WTC11 (cell line): ENCODE data around the gene TSPAN9.

ENCODE experiments used
- CBFB ChIP-seq: sonication (generic); formaldehyde crosslinking; IDR thresholded peaks from 2 replicates; pipeline ENCODE4 v1.8.1; 2022; ENCODE audit warnings: mild to moderate bottlenecking, low read depth, missing genetic modification reagents
- ESRRA ChIP-seq: sonication (generic); formaldehyde crosslinking; IDR thresholded peaks from 2 replicates; pipeline ENCODE4 v1.8.1; 2022; ENCODE audit warnings: mild to moderate bottlenecking, missing genetic modification reagents, borderline replicate concordance
- FOXP1 ChIP-seq: sonication (generic); formaldehyde crosslinking; IDR thresholded peaks from 2 replicates; pipeline ENCODE4 v1.8.0; 2022; ENCODE audit warnings: missing genetic modification reagents, mild to moderate bottlenecking, moderate library complexity, borderline replicate concordance
- NFE2L1 ChIP-seq: sonication (generic); formaldehyde crosslinking; IDR thresholded peaks from 2 replicates; pipeline ENCODE4 v1.8.1; 2023; ENCODE audit warnings: missing genetic modification reagents
- NR2C2 ChIP-seq: sonication (generic); formaldehyde crosslinking; IDR thresholded peaks from 2 replicates; pipeline ENCODE4 v1.8.0; 2022; ENCODE audit warnings: mild to moderate bottlenecking, missing genetic modification reagents
- NR3C1 ChIP-seq: sonication (generic); formaldehyde crosslinking; conservative IDR thresholded peaks from 2 replicates; pipeline ENCODE4 v1.8.1; 2023; ENCODE audit warnings: low read depth, mild to moderate bottlenecking, missing genetic modification reagents
- RORB ChIP-seq: fragments of 250-450 bp; sonication (Bioruptor Pico); IDR thresholded peaks from 2 replicates; pipeline ENCODE4 v1.9.0; 2021; ENCODE audit warnings: mild to moderate bottlenecking
- TEAD1 ChIP-seq: sonication (generic); formaldehyde crosslinking; IDR thresholded peaks from 2 replicates; pipeline ENCODE4 v1.8.0; 2022; ENCODE audit warnings: mild to moderate bottlenecking, missing genetic modification reagents
- TEAD4 ChIP-seq: sonication (generic); formaldehyde crosslinking; IDR thresholded peaks from 2 replicates; pipeline ENCODE4 v1.8.0; 2022; ENCODE audit warnings: mild to moderate bottlenecking, missing genetic modification reagents
- ZNF416 ChIP-seq: fragments of 250-450 bp; sonication (Bioruptor Pico); IDR thresholded peaks from 2 replicates; pipeline ENCODE4 v1.9.0; 2021; ENCODE audit warnings: mild to moderate bottlenecking, inconsistent platforms
- TF ChIP-seq, protein P1 (sequence below): fragments of 200-600 bp; IDR thresholded peaks from 2 replicates; pipeline ENCODE4 v1.8.0; 2022; ENCODE audit warnings: antibody characterized with exemption
- TF ChIP-seq, protein P2 (sequence below): sonication (generic); formaldehyde crosslinking; IDR thresholded peaks from 2 replicates; pipeline ENCODE4 v1.8.1; 2023; ENCODE audit warnings: mild to moderate bottlenecking, missing genetic modification reagents, moderate library complexity
- TF ChIP-seq, protein P3 (sequence below): sonication (generic); formaldehyde crosslinking; IDR thresholded peaks from 2 replicates; pipeline ENCODE4 v1.8.1; 2023; ENCODE audit warnings: mild to moderate bottlenecking, missing genetic modification reagents

DNA sequence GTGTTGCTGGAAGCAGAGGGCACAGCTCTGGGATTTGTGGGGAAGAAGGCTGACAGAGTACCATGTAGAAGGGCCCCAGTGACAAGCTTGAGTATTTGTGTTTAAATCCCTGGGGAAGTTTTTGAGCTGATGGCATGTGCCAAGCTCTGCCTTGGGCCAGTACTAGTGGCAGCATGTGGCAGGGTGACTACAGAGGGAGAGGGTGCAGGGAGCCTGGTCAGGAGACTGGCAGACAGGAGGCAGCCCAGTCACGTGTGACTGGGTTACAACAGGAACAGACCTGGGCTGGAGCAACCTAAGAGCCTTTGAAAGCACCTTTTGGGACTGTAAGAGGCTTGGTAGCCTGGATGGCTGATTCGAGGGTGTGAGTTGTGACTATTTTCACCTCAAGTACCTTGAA is 112.1 kb downstream of the TSPAN9 start:
- TF ChIP-seq NR2C2 (CRISPR knock-in tag) (no peak), ZNF416 (CRISPR knock-in tag) (no peak), NR3C1 (no peak), RORB (CRISPR knock-in tag) (no peak), FOXP1 (CRISPR knock-in tag) (no peak), TEAD4 (CRISPR knock-in tag) (no peak), NFE2L1 (no peak), TEAD1 (no peak), ESRRA (CRISPR knock-in tag) (no peak), CBFB (CRISPR knock-in tag) (no peak)
- TF ChIP-seq, protein P1, sequence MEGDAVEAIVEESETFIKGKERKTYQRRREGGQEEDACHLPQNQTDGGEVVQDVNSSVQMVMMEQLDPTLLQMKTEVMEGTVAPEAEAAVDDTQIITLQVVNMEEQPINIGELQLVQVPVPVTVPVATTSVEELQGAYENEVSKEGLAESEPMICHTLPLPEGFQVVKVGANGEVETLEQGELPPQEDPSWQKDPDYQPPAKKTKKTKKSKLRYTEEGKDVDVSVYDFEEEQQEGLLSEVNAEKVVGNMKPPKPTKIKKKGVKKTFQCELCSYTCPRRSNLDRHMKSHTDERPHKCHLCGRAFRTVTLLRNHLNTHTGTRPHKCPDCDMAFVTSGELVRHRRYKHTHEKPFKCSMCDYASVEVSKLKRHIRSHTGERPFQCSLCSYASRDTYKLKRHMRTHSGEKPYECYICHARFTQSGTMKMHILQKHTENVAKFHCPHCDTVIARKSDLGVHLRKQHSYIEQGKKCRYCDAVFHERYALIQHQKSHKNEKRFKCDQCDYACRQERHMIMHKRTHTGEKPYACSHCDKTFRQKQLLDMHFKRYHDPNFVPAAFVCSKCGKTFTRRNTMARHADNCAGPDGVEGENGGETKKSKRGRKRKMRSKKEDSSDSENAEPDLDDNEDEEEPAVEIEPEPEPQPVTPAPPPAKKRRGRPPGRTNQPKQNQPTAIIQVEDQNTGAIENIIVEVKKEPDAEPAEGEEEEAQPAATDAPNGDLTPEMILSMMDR = no peak
- TF ChIP-seq, protein P2, sequence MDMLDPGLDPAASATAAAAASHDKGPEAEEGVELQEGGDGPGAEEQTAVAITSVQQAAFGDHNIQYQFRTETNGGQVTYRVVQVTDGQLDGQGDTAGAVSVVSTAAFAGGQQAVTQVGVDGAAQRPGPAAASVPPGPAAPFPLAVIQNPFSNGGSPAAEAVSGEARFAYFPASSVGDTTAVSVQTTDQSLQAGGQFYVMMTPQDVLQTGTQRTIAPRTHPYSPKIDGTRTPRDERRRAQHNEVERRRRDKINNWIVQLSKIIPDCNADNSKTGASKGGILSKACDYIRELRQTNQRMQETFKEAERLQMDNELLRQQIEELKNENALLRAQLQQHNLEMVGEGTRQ (CRISPR knock-in tag) = no peak
- TF ChIP-seq, protein P3, sequence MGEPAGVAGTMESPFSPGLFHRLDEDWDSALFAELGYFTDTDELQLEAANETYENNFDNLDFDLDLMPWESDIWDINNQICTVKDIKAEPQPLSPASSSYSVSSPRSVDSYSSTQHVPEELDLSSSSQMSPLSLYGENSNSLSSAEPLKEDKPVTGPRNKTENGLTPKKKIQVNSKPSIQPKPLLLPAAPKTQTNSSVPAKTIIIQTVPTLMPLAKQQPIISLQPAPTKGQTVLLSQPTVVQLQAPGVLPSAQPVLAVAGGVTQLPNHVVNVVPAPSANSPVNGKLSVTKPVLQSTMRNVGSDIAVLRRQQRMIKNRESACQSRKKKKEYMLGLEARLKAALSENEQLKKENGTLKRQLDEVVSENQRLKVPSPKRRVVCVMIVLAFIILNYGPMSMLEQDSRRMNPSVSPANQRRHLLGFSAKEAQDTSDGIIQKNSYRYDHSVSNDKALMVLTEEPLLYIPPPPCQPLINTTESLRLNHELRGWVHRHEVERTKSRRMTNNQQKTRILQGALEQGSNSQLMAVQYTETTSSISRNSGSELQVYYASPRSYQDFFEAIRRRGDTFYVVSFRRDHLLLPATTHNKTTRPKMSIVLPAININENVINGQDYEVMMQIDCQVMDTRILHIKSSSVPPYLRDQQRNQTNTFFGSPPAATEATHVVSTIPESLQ (CRISPR knock-in tag) = no peak
